Activated CD8-positive, alpha-beta T cell treated with anti-CD3 and anti-CD28 coated beads for 36 hours (primary cell): Measurements from ENCODE around the gene UQCRH. TPM values are rescaled to one million over a fixed set of nuclear protein-coding genes. Genes with fewer than 3 reads are reported as not detected.
"Not testable (repeated sequence)": the region's sequence is repeated elsewhere in the genome, so short reads cannot be mapped to it uniquely, and the experiment has no call there.

Source experiments
- ATAC-seq: fragments of 200-7000 bp; cut with Tn5 transposase; one replicate; pipeline ENCODE4 v1.10.0; 2021; ENCODE audit warnings: mild to moderate bottlenecking, moderate library complexity
- CTCF ChIA-PET: fragments of 350-600 bp; sonication (Branson Sonifier 250); formaldehyde crosslinking; loops from one replicate; lab custom pipeline; 2021; ENCODE audit warnings: antibody characterized with exemption; lab: Charles Lee
- POLR2A ChIA-PET: fragments of 350-600 bp; sonication (Branson Sonifier 250); formaldehyde crosslinking; loops from one replicate; lab custom pipeline; 2021; ENCODE audit warnings: antibody characterized with exemption; lab: Charles Lee
- DNase-seq: peaks from one replicate; pipeline ENCODE4 v3.0.0-alpha.2; 2020
- H3K27ac Mint-ChIP-seq: one replicate; pipeline ENCODE4 v1.8.0; 2021; ENCODE audit warnings: mild to moderate bottlenecking, mixed read lengths
- H3K27me3 Mint-ChIP-seq: one replicate; pipeline ENCODE4 v1.8.0; 2021; ENCODE audit warnings: mixed read lengths
- H3K36me3 Mint-ChIP-seq: one replicate; pipeline ENCODE4 v1.8.0; 2021; ENCODE audit warnings: low read depth, mixed read lengths
- H3K4me1 Mint-ChIP-seq: one replicate; pipeline ENCODE4 v1.8.0; 2021; ENCODE audit warnings: low read depth, mixed read lengths
- H3K4me3 Mint-ChIP-seq: one replicate; pipeline ENCODE4 v1.8.0; 2021; ENCODE audit warnings: mild to moderate bottlenecking, moderate library complexity, mixed read lengths
- H3K9me3 Mint-ChIP-seq: one replicate; pipeline ENCODE4 v1.8.0; 2021; ENCODE audit warnings: mixed read lengths
- CTCF ChIP-seq: fragments of 200-600 bp; IDR thresholded peaks from one replicate; pipeline ENCODE4 v1.8.0; 2022; ENCODE audit warnings: antibody characterized with exemption, mild to moderate bottlenecking
- intact Hi-C: fragments of 100-400 bp; cut with micrococcal nuclease; formaldehyde crosslinking; loops from one replicate; pipeline ENCODE4 v1.10.0; 2022
- total RNA-seq, 2 experiments: library from RNA; stranded (reverse); gene quantifications; one replicate each; pipeline ENCODE4 v1.2.3, GENCODE V29; 2021

UQCRH gene
- total RNA-seq, 2 experiments from 2014 or later, result 391 to 396 TPM

DNA sequence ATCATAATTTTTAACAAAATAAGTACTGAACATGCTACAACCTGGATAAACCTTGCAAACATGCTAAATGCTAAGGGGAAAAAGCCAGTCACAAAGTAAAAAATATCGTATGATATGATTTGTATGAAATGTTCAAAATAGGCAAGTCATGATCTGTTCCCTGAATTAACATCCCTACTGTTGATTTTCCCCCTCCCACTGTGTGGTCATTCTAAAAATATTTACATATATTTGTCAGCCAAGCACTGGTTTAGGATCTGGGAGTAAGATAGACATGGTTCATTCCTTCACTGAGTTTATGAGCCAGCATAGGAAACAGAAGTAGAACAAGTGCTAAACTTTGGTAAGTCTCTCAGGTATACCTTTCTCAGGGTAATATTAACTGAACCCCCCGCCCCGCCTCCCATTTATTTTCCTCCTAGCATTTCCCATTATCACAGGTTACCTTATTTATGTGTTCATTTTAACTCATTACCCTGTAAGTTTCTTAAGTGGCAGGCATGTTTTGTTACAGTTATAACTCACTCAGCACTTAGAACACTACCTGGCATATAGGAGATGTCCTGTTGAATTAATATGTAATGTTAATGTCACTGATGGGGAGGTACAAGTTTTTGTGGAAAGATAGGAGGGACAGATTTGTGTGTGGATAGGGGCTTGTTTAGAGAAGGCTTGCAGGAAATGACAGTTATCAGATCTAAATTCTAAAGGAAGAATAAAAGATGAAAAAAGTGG is 12.3 kb downstream of the UQCRH start:
- TF ChIP-seq CTCF, result no peak
- no peaks in the 10 kb centered on the region for H3K9me3 Mint-ChIP-seq
- H3K27me3 Mint-ChIP-seq, result no peaks in the 10 kb centered on the region
- CTCF ChIA-PET, result interaction anchor here (1.8 kb wide), 1 partner anchor 8 kb away, joined by 6 read pairs; no protein-coding TSS in a partner anchor
- no peak overlapping the region for H3K4me3 Mint-ChIP-seq
- H3K36me3 Mint-ChIP-seq, result peaks cover 26% of the 10 kb centered on the region
- H3K27ac Mint-ChIP-seq, result no peak overlapping the region
- intact Hi-C loops, result no loop called here
- H3K4me1 Mint-ChIP-seq, result peaks cover 2% of the 10 kb centered on the region
- POLR2A ChIA-PET, result interaction anchor here (1.0 kb wide), 1 partner anchor 83 kb away, joined by 3 read pairs; no protein-coding TSS in a partner anchor
- no peak for ATAC-seq
- no peak for DNase-seq

- Mint-ChIP-seq H3K36me3 (peaks cover 21% of the 10 kb centered on the region), H3K4me1 (peaks cover 2% of the 10 kb centered on the region), H3K4me3 (no peak overlapping the region), H3K9me3 (no peaks in the 10 kb centered on the region), H3K27me3 (no peaks in the 10 kb centered on the region), H3K27ac (no peak overlapping the region)
- intact Hi-C loops, result no loop called here
- no peak for DNase-seq
- no peak for ATAC-seq
- ChIA-PET POLR2A (interaction anchor here (2.1 to 2.2 kb wide), 3 partner anchors 9 to 23 kb away, joined by 5 to 8 read pairs (median 8); partner anchors contain the start of genes LRRC41, NSUN4 and UQCRH), CTCF (interaction anchor here (0.9 to 1.8 kb wide), 4 partner anchors 10 to 94 kb away, joined by 3 to 7 read pairs (median 5); partner anchors contain the start of gene NSUN4)
- TF ChIP-seq CTCF, result no peak
Measured at GRCh38 chr1:46317323-46317722, 13.8 kb downstream of the UQCRH start.

DNA sequence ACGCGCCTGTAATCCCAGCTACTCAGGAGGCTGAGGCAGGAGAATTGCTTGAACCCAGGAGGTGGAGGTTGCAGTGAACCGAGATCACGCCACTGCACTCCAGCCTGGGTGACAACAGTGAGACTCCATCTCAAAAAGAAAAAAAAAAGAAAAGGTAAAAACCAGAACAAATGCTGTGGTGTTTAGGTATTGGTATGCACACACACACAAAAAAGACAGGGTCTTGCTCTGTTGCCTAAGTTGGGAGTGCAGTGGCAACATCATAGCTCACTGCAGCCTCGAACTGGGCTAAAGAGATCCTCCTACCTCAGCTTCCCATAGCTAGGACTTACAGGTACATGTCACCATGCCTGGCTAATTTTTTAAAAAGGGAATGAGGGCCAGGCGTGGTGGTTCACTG is 15.8 kb downstream of the UQCRH start:
- H3K9me3 Mint-ChIP-seq, H3K4me1 Mint-ChIP-seq, ATAC-seq, H3K27me3 Mint-ChIP-seq, H3K4me3 Mint-ChIP-seq, intact Hi-C loops, DNase-seq, H3K27ac Mint-ChIP-seq: not testable (repeated sequence)
- POLR2A ChIA-PET, result interaction anchor here (2.2 kb wide), 1 partner anchor 21 kb away, joined by 8 read pairs; the partner anchor contains the start of gene NSUN4
- H3K36me3 Mint-ChIP-seq, result peaks cover 13% of the 10 kb centered on the region
- CTCF ChIA-PET, result interaction anchor here (0.6 kb wide), 1 partner anchor 21 kb away, joined by 3 read pairs; the partner anchor contains the start of gene NSUN4

- H3K36me3 Mint-ChIP-seq, H3K9me3 Mint-ChIP-seq, H3K4me1 Mint-ChIP-seq, H3K4me3 Mint-ChIP-seq, H3K27me3 Mint-ChIP-seq, POLR2A ChIA-PET, CTCF ChIA-PET, intact Hi-C loops, ATAC-seq, DNase-seq, H3K27ac Mint-ChIP-seq: not testable (repeated sequence)
Measured at GRCh38 chr1:46319960-46320914, 16.7 kb downstream of the UQCRH start.

- H3K27ac Mint-ChIP-seq, POLR2A ChIA-PET, DNase-seq, H3K27me3 Mint-ChIP-seq, intact Hi-C loops, H3K4me3 Mint-ChIP-seq, ATAC-seq, H3K9me3 Mint-ChIP-seq, H3K4me1 Mint-ChIP-seq, H3K36me3 Mint-ChIP-seq, CTCF ChIA-PET: not testable (repeated sequence)
Measured at GRCh38 chr1:46322191-46322590, 18.7 kb downstream of the UQCRH start.

- CTCF ChIA-PET, ATAC-seq, DNase-seq, H3K27me3 Mint-ChIP-seq, H3K27ac Mint-ChIP-seq, H3K9me3 Mint-ChIP-seq, POLR2A ChIA-PET, H3K36me3 Mint-ChIP-seq, H3K4me3 Mint-ChIP-seq, intact Hi-C loops, H3K4me1 Mint-ChIP-seq: not testable (repeated sequence)
Measured at GRCh38 chr1:46325285-46326076, 22.0 kb downstream of the UQCRH start.

DNA sequence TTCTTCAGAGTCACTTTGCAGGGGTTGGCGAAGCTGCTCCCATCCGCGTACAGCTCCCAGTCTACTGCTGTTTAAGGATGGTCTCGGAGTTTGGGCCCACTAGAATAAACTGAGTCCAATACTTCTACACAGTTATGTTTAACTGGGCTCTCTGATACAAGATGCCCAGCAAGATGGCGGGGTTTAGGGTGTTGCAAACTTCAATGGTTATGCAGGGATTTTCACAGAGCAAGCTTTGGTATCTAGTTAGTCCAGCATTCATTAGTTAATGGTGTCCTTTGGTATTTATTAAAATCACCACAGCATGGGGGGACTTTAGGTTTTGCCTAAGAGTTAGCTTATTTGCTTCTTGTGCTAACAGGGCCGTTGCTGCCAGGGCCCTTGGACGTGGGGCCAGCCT is 24.7 kb downstream of the UQCRH start:
- ChIA-PET CTCF (interaction anchor here (0.9 to 2.4 kb wide), 4 partner anchors 12 to 79 kb away, joined by 3 to 7 read pairs (median 5); partner anchors contain the start of genes LRRC41, NSUN4 and UQCRH), POLR2A (interaction anchor here (0.6 to 1.5 kb wide), 4 partner anchors 9 to 622 kb away, joined by 3 to 4 read pairs (median 4); partner anchors contain the start of gene NSUN4)
- ATAC-seq, H3K36me3 Mint-ChIP-seq, DNase-seq, H3K27me3 Mint-ChIP-seq, intact Hi-C loops, H3K4me3 Mint-ChIP-seq, H3K4me1 Mint-ChIP-seq, H3K27ac Mint-ChIP-seq, H3K9me3 Mint-ChIP-seq: not testable (repeated sequence)

DNA sequence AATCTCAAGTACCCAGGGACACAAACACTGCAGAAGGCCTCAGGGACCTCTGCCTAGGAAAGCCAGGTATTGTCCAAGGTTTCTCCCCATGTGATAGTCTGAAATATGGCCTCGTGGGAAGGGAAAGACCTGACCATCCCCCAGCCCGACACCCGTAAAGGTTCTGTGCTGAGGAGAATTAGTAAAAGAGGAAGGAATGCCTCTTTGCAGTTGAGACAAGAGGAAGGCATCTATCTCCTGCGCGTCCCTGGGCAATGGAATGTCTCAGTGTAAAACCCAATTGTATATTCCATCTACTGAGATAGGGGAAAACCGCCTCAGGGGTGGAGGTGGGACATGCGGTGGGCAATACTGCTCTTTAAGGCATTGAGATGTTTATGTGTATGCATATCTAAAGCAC is 26.3 kb downstream of the UQCRH start:
- DNase-seq, ATAC-seq, H3K27me3 Mint-ChIP-seq, H3K4me3 Mint-ChIP-seq, H3K9me3 Mint-ChIP-seq, H3K27ac Mint-ChIP-seq, H3K36me3 Mint-ChIP-seq, intact Hi-C loops, H3K4me1 Mint-ChIP-seq: not testable (repeated sequence)
- ChIA-PET POLR2A (interaction anchor here (1.5 kb wide), 1 partner anchor 10 kb away, joined by 3 read pairs; no protein-coding TSS in a partner anchor), CTCF (interaction anchor here (2.4 kb wide), 1 partner anchor 11 kb away, joined by 6 read pairs; the partner anchor contains the start of gene NSUN4)
